Endothelial cell of umbilical vein (primary cell): Measurements from ENCODE around the gene STC2. TPM values are rescaled to one million over a fixed set of nuclear protein-coding genes. Genes with fewer than 3 reads are reported as not detected.

Experiments used
- BruUV-seq: library from RNA; stranded (reverse); fragments of 400-500 nt; replicated peaks from 2 replicates; lab custom pipeline; 2021; lab: Mats Ljungman, UMichigan
- CTCF ChIA-PET: fragments of 300-600, 350-600 bp; sonication (Branson Sonifier 250); formaldehyde crosslinking; loops from one replicate; lab custom pipeline; 2021; ENCODE audit warnings: antibody characterized with exemption, inconsistent platforms; lab: Charles Lee
- POLR2A ChIA-PET: fragments of 300-600, 350-600 bp; sonication (Branson Sonifier 250); formaldehyde crosslinking; loops from one replicate; lab custom pipeline; 2021; ENCODE audit warnings: antibody characterized with exemption, inconsistent platforms; lab: Charles Lee
- DNase-seq: peaks from one replicate; pipeline ENCODE4 v3.0.0-alpha.2; 2011; ENCODE audit warnings: low read depth, low spot score
- FAIRE-seq: peaks from 2 replicates; lab custom pipeline; 2011; peaks lifted over from hg19 to GRCh38; lab: Jason Lieb, UNC
- H2AFZ ChIP-seq: 2 replicates; pipeline ENCODE4 v1.6.0; 2012; ENCODE audit warnings: low read depth, low read length, control low read depth, inconsistent platforms
- H3K27ac ChIP-seq: 2 replicates; pipeline ENCODE4 v1.5.1; 2011; ENCODE audit warnings: low read depth, mild to moderate bottlenecking, control low read depth, low read length, moderate library complexity; ENCODE audit not compliant: insufficient read depth
- H3K27me3 ChIP-seq, 2 experiments: 2 replicates each; pipeline versions ENCODE4 v1.6.0 to v1.6.1; 2011; ENCODE audit warnings: low read length in 2 of 2, mixed read lengths in 1 of 2; ENCODE audit not compliant: control insufficient read depth in 2 of 2, insufficient read depth in 2 of 2
- H3K36me3 ChIP-seq, 2 experiments: 2 replicates in 1 of 2; 3 replicates in 1 of 2; pipeline ENCODE4 v1.5.1; 2011; ENCODE audit warnings: low read length in 2 of 2, mild to moderate bottlenecking in 1 of 2, moderate library complexity in 1 of 2; ENCODE audit not compliant: control insufficient read depth in 2 of 2, insufficient read depth in 2 of 2; ENCODE audit errors: extremely low read depth in 1 of 2
- H3K4me1 ChIP-seq: 3 replicates; pipeline ENCODE4 v1.5.1; 2011; ENCODE audit warnings: mild to moderate bottlenecking, low read length; ENCODE audit not compliant: control insufficient read depth, insufficient read depth; ENCODE audit errors: extremely low read depth
- H3K4me2 ChIP-seq: 2 replicates; pipeline ENCODE4 v1.6.1; 2011; ENCODE audit warnings: low read length, control low read depth, mixed read lengths; ENCODE audit not compliant: insufficient read depth
- H3K4me3 ChIP-seq, 3 experiments: fragments of 200-600 bp in 1 of 3; sonication (generic), shearing (Covaris generic) in 1 of 3; replicated peaks in 1 of 3; 2 replicates each; pipeline ENCODE4 v1.5.1; 2011 to 2016; ENCODE audit warnings: control low read depth in 3 of 3, low read length in 3 of 3, mild to moderate bottlenecking in 2 of 3, inconsistent platforms in 1 of 3, low read depth in 1 of 3, moderate library complexity in 1 of 3; ENCODE audit not compliant: insufficient read depth in 1 of 3
- H3K79me2 ChIP-seq: 2 replicates; pipeline ENCODE4 v1.6.0; 2012; ENCODE audit warnings: low read length, inconsistent platforms; ENCODE audit not compliant: control insufficient read depth, insufficient read depth
- H3K9ac ChIP-seq: replicated peaks from 2 replicates; pipeline ENCODE3; 2011; ENCODE audit warnings: low read length, control low read depth; ENCODE audit not compliant: insufficient read depth; ENCODE audit errors: extremely low read depth
- H3K9me1 ChIP-seq: replicated peaks from 3 replicates; pipeline ENCODE4 v1.6.0; 2011; ENCODE audit warnings: mild to moderate bottlenecking, low read length; ENCODE audit not compliant: control insufficient read depth, insufficient read depth; ENCODE audit errors: extremely low read depth
- H3K9me3 ChIP-seq: replicated peaks from 2 replicates; pipeline ENCODE4 v1.5.1; 2012; ENCODE audit warnings: low read length, inconsistent platforms; ENCODE audit not compliant: control insufficient read depth, insufficient read depth
- H4K20me1 ChIP-seq: replicated peaks from 2 replicates; pipeline ENCODE3; 2011; ENCODE audit warnings: mild to moderate bottlenecking, low read length; ENCODE audit not compliant: control insufficient read depth, insufficient read depth; ENCODE audit errors: extremely low read depth
- CTCF ChIP-seq, 2 donors: IDR thresholded peaks; 1 replicate in 1 of 2; 2 replicates in 1 of 2; pipeline ENCODE4 v1.5.1; 2011; ENCODE audit warnings: low read length in 2 of 2, mild to moderate bottlenecking in 2 of 2, moderate library complexity in 2 of 2, control low read depth in 1 of 2, inconsistent platforms in 1 of 2, low read depth in 1 of 2; ENCODE audit not compliant: insufficient read depth in 1 of 2; ENCODE audit errors: extremely low read depth in 1 of 2
- EZH2 ChIP-seq: IDR thresholded peaks from 2 replicates; pipeline ENCODE4 v1.6.1; 2012; ENCODE audit warnings: borderline replicate concordance, low read depth, mild to moderate bottlenecking, moderate library complexity, low read length, inconsistent platforms; ENCODE audit not compliant: severe bottlenecking
- FOS ChIP-seq: IDR thresholded peaks from 2 replicates; pipeline ENCODE4 v1.6.1; 2011; ENCODE audit warnings: mild to moderate bottlenecking, low read length, moderate library complexity, borderline replicate concordance; ENCODE audit not compliant: insufficient read depth
- GATA2 ChIP-seq: IDR thresholded peaks from 2 replicates; pipeline ENCODE4 v1.7.0; 2011; ENCODE audit warnings: low read depth, mild to moderate bottlenecking, moderate library complexity, mixed read lengths, low read length; ENCODE audit not compliant: insufficient read length, insufficient read depth
- JUN ChIP-seq: IDR thresholded peaks from 2 replicates; pipeline ENCODE4 v1.6.1; 2011; ENCODE audit warnings: borderline replicate concordance, low read depth; ENCODE audit not compliant: insufficient read length, insufficient read depth
- MAX ChIP-seq: IDR thresholded peaks from 2 replicates; pipeline ENCODE4 v1.6.1; 2011; ENCODE audit not compliant: insufficient read depth, insufficient read length
- MYC ChIP-seq: IDR thresholded peaks from one replicate; pipeline ENCODE4 v1.6.1; 2011; ENCODE audit warnings: mild to moderate bottlenecking, low read depth, low read length
- POLR2A ChIP-seq: IDR thresholded peaks from 2 replicates; pipeline ENCODE4 v1.6.1; 2012; ENCODE audit warnings: low read depth, mild to moderate bottlenecking, control low read depth, low read length
- POLR2AphosphoS5 ChIP-seq: IDR thresholded peaks from 2 replicates; pipeline ENCODE4 v1.6.1; 2012; ENCODE audit warnings: low read depth, mild to moderate bottlenecking, control low read depth, low read length, moderate library complexity; ENCODE audit not compliant: insufficient read depth
- dilution Hi-C: fragments of 300-500 bp; cut with MboI; formaldehyde crosslinking; loops from one replicate; pipeline ENCODE4 v1.15.0; 2019; ENCODE audit warnings: low sequenced_read_pairs; ENCODE audit not compliant: extremely low pct_ligation_motif_present
- intact Hi-C: fragments of 100-400 bp; cut with micrococcal nuclease; formaldehyde crosslinking; loops from one replicate; pipeline ENCODE4 v1.10.0; 2022
- polyA plus RNA-seq, 4 experiments: library from polyadenylated mRNA; depleted of rRNA in 3 of 4; stranded (reverse) in 3 of 4; unstranded in 1 of 4; fragments of >200 nt; gene quantifications; 2 replicates each; pipeline versions ENCODE4 v1.2.1 to v1.2.3, GENCODE V29; 2011 to 2012; ENCODE audit warnings: missing spikeins in 1 of 4
- total RNA-seq: library from RNA; stranded (reverse); gene quantifications from 2 replicates; pipeline ENCODE4 v1.2.3, GENCODE V29; 2021

Gene STC2
- total and polyA plus RNA-seq, 2 donors (not counting 3 experiments of a cell fraction or from before 2014, with no cell fraction given), result 19.0 to 26.9 TPM

- dilution Hi-C loops, result no loop called here
- no peak overlapping the region for H3K4me2 ChIP-seq
- no peak overlapping the region for H3K9ac ChIP-seq
- H3K4me1 ChIP-seq, result no peaks in the 10 kb centered on the region
- no peak overlapping the region for H3K4me3 ChIP-seq
- CTCF ChIA-PET, result interaction anchor here (1.5 kb wide), 1 partner anchor 232 kb away, joined by 4 read pairs; no protein-coding TSS in a partner anchor
- POLR2A ChIA-PET, result no interaction called here
- H4K20me1 ChIP-seq, result no peaks in the 10 kb centered on the region
- no peak for TF ChIP-seq EZH2
- TF ChIP-seq POLR2AphosphoS5, result no peak
- TF ChIP-seq MYC, result no peak
- no peak for TF ChIP-seq GATA2
- TF ChIP-seq CTCF (IDR thresholded peaks at IDR 0.05; ENCODE audit: extremely low read depth in 1 of 2, insufficient read depth in 1 of 2, low read depth in 1 of 2, low read length in 2 of 2), result no peak
- TF ChIP-seq MAX, result no peak
- no peak for TF ChIP-seq JUN
- TF ChIP-seq POLR2A, result no peak
- TF ChIP-seq FOS, result no peak
- no peaks in the 10 kb centered on the region for H3K9me3 ChIP-seq
- H3K36me3 ChIP-seq, result no peaks in the 10 kb centered on the region
- no peak for FAIRE-seq
- no peaks in the 10 kb centered on the region for H3K79me2 ChIP-seq
- intact Hi-C loops, result no loop called here
- no peaks in the 10 kb centered on the region for H3K9me1 ChIP-seq
- no peak overlapping the region for H2AFZ ChIP-seq
- no peak overlapping the region for H3K27ac ChIP-seq
- DNase-seq, result no peak
- no TSS peak for BruUV-seq
- H3K27me3 ChIP-seq, result no peaks in the 10 kb centered on the region
Measured at GRCh38 chr5:173340984-173341383, 12.8 kb upstream of the STC2 start.
